ENCODE results near the gene SLC25A18.

SLC25A18 gene

GRCh38 chr22:17569971-17570511 lies 6.7 kb downstream of the SLC25A18 start:
- DNase-seq (ENCODE audit: extremely low read depth in 1 of 2, low read depth in 1 of 2), result no peak

GRCh38 chr22:17570851-17571631 lies 7.7 kb downstream of the SLC25A18 start:
- DNase-seq (ENCODE audit: extremely low read depth in 1 of 2, low read depth in 1 of 2), result no peak

- no peak for DNase-seq (ENCODE audit: extremely low read depth in 1 of 2, low read depth in 1 of 2)
These were observed 11.9 kb downstream of the SLC25A18 start for GRCh38 chr22:17575151-17575550.

- DNase-seq (ENCODE audit: extremely low read depth in 1 of 2, low read depth in 1 of 2), result no peak
These were observed 12.4 kb downstream of the SLC25A18 start for GRCh38 chr22:17575681-17576080.

- peak in 1 of 2 donors; percentile 0 for DNase-seq (ENCODE audit: extremely low read depth in 1 of 2, low read depth in 1 of 2)
These were observed 13.2 kb downstream of the SLC25A18 start for GRCh38 chr22:17576470-17576869.

- DNase-seq (ENCODE audit: extremely low read depth in 1 of 2, low read depth in 1 of 2), result no peak
These were observed 14.9 kb downstream of the SLC25A18 start for GRCh38 chr22:17578136-17578754.

- DNase-seq (ENCODE audit: extremely low read depth in 1 of 2, low read depth in 1 of 2), result no peak
These were observed 16.3 kb downstream of the SLC25A18 start for GRCh38 chr22:17579535-17579981.

- DNase-seq (ENCODE audit: extremely low read depth in 1 of 2, low read depth in 1 of 2), result no peak
These were observed 17.2 kb downstream of the SLC25A18 start for GRCh38 chr22:17580441-17581031.

GRCh38 chr22:17581056-17581455 lies 17.8 kb downstream of the SLC25A18 start:
- DNase-seq (ENCODE audit: extremely low read depth in 1 of 2, low read depth in 1 of 2), result no peak

GRCh38 chr22:17581631-17582030 lies 18.3 kb downstream of the SLC25A18 start:
- DNase-seq (ENCODE audit: extremely low read depth in 1 of 2, low read depth in 1 of 2), result no peak

- no peak for DNase-seq (ENCODE audit: extremely low read depth in 1 of 2, low read depth in 1 of 2)
These were observed 19.9 kb downstream of the SLC25A18 start for GRCh38 chr22:17583151-17583550.

- no peak for DNase-seq (ENCODE audit: extremely low read depth in 1 of 2, low read depth in 1 of 2)
These were observed 23.6 kb downstream of the SLC25A18 start for GRCh38 chr22:17586831-17587440.

GRCh38 chr22:17587629-17588028 lies 24.3 kb downstream of the SLC25A18 start:
- no peak for DNase-seq (ENCODE audit: extremely low read depth in 1 of 2, low read depth in 1 of 2)

- DNase-seq (ENCODE audit: extremely low read depth in 1 of 2, low read depth in 1 of 2), result no peak
These were observed 25.3 kb downstream of the SLC25A18 start for GRCh38 chr22:17588606-17589005.

GRCh38 chr22:17589810-17590375 lies 26.6 kb downstream of the SLC25A18 start:
- no peak for DNase-seq (ENCODE audit: extremely low read depth in 1 of 2, low read depth in 1 of 2)

GRCh38 chr22:17590586-17590985 lies 27.3 kb downstream of the SLC25A18 start:
- DNase-seq (ENCODE audit: extremely low read depth in 1 of 2, low read depth in 1 of 2), result no peak

- DNase-seq (ENCODE audit: extremely low read depth in 1 of 2, low read depth in 1 of 2), result no peak
These were observed 28.9 kb downstream of the SLC25A18 start for GRCh38 chr22:17592201-17592600.

GRCh38 chr22:17596226-17596625 lies 32.9 kb downstream of the SLC25A18 start:
- no peak for DNase-seq (ENCODE audit: extremely low read depth in 1 of 2, low read depth in 1 of 2)

GRCh38 chr22:17597217-17597616 lies 33.9 kb downstream of the SLC25A18 start:
- DNase-seq (ENCODE audit: extremely low read depth in 1 of 2, low read depth in 1 of 2), result no peak

GRCh38 chr22:17598318-17598717 lies 35.0 kb downstream of the SLC25A18 start:
- no peak for DNase-seq (ENCODE audit: extremely low read depth in 1 of 2, low read depth in 1 of 2)

GRCh38 chr22:17601031-17601430 lies 37.7 kb downstream of the SLC25A18 start:
- no peak for DNase-seq (ENCODE audit: extremely low read depth in 1 of 2, low read depth in 1 of 2)

All from stimulated activated CD8-positive, alpha-beta memory T cell treated with anti-CD3 and anti-CD28 coated beads, Interleukin-7, amount 100 ng/mL, for 48 hours (primary cell).